Activated CD8-positive, alpha-beta memory T cell treated with anti-CD3 and anti-CD28 coated beads, Interleukin-2, amount 50 U/mL, for 1 hour (primary cell): ENCODE measurements around the gene CCDC116.
"Not testable (repeated sequence)": the region's sequence is repeated elsewhere in the genome, so short reads cannot be mapped to it uniquely, and the experiment has no call there.

Experiments
- DNase-seq: peaks from one replicate; pipeline ENCODE4 v3.0.0-alpha.2; 2020; ENCODE audit errors: extremely low read depth

CCDC116 gene, protein sequence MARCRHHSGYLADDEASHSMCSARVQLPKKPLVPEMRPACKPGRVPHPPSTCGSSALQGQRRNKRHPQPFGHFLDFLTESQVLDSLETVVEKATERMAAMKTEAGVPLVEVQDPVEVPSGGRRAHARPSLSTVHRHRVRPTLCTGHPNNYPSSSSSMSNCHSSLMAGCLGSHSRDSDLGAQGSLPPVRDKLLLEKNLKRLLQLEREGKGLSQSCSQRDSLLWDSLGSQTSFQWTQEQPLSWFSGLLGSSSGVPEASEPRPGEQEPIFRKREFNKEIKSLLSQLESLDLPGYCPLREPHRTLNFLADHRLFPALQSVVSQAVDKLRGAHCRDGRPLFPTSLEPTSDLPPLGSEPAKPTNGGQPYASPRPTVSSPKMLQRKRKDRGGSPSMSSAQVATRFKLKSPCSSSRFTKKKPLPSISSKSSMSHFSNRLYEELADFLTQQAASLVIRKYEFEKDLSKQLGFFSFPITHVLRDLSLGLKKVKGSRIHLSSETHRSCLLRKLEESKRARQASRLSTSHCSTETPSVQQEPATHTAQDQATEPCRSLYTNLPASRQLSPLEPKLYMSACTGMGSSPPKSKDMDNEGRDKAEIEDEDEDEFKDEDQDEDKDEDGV

DNA sequence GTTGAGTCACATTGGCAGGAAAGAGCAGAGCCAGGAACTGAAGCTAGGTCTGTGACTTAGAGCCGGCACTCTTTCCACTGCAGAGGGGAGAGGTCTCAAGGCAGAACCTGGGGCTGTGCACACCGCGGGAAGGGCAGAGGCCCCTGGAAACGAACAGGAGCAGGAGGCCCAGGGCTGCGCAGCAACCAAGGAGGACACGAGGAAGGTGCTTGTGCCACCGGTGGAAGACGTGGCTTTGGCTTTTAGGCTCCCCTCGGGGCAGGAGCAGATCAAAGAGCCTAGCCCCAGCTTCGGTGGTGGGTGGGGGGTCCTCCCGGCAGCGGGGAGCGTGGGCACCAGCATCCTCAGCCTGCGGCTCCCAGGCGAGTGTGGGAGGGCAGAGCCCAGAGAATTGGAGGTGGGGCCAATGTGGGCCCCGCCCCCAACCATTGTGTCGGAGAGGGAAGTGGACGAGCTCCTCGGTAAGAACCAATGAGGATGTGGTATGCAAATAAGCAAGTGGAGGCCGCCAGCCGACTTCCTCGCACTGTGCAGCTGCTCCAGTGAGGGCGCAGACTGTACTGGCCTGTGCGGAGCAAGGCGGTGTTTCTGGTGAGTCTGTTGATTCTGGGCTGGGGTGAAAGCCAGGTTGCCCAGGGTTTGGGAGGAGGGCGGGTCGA, at the start of gene CCDC116:
Gene CCDC116, plus strand, starts transcription at position 524 of the 659 bp plus-strand sequence. CDS start 422 bp downstream, outside the sequence.
- no peak for DNase-seq

- DNase-seq: no peak
Observed at GRCh38 chr22:21582801-21583740, 49.5 kb upstream of the CCDC116 start.

DNA sequence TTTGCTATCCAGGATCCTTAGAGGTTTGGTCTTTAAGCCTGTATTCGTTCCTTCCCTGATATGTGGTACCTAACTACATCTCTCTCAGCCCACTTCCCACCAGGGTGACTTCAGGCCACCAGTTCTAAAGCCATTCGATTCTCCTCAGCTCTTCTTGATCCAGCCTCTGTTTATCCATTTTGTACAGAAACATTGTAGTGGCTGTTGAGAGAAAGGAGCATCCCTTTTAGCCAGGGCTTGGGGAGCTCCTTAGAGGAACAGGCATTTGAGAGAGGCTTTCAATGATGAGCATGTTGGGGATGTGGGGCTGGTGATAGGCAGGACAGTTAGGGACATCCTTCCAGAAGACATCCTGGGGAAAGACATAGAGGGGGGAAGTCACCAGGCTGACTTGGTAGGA, 47.2 kb upstream of the CCDC116 start:
- no peak for DNase-seq

- no peak for DNase-seq
Observed at GRCh38 chr22:21587803-21588611, 44.6 kb upstream of the CCDC116 start.

DNA sequence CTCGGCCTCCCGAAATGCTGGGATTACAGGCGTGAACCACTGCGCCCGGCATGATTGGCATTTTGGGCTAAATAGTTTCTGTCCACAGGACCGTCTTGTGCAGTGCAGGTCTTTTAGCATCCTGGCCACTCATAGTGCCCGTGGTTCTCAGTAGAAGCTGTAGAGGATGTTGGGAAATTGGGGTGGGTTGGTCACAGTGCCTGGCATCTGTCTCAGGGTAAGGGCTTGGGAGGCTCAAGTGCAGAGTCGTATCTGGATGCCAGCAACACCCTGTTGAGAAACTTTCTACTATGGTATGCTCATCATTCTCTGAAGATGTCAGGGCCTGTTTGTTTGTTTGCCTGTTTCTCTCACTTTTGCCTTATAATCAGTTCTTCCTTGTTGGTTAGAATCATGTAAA, 43.2 kb upstream of the CCDC116 start:
- DNase-seq: no peak

DNA sequence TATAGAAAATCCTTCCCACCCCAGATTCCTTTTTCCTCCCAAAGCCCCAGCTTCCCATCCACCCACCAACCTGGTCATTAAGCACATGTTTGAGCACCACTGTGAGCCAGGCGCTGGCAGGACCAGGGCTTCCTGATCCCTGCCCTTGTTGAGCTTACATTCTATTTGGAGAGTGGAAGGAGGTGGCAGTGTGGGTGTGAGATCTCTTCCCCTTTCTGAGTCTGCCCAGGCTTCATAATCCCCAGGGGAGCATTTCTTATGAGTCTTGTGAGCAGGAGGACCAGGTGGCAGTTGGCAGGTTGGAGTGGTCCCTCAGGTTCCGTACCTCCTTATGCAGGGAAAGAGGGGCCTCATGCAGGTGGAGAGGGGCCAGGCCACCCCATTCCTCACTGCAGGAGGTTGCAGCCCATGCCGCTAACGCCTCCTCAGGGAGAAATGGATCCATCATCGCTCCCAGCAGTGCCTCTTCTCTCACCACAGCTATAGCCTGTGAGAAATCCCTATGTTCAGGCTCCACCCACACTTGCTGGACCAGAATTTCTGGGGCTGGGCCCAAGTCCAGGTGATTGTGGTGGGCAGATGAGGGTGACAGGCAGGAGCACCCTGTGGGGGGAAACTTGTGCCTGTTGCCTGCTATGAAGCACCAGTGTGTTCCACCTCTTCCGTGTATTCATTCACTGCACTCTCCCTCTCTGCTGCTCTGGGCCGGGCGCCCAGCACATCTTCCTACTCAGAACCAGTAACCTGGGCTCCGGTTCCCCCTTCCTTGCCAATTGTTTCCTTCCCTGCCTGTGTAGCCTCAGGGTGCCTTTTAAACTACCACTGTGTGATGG, 41.5 kb upstream of the CCDC116 start:
- DNase-seq: no peak

DNA sequence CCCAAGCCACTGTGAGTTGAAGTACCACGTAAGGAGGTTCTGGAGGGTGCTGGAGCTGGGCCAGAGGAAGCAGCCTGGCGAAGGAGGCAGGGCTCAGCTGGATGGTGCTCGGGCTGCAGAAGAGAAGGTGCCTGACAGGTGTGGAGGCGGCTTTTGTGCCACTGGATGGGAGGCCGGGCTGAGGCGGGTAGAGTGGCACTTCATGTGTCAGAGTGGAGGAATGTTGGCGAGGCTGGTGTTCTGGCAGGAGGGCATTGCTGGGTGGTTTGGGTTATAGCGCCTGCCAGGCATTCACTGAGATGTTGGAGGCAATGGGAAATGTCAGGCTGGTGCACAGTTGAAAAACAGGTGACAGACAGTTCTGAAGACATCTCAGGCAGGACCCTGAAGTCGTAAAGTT, 40.9 kb upstream of the CCDC116 start:
- no peak for DNase-seq

DNA sequence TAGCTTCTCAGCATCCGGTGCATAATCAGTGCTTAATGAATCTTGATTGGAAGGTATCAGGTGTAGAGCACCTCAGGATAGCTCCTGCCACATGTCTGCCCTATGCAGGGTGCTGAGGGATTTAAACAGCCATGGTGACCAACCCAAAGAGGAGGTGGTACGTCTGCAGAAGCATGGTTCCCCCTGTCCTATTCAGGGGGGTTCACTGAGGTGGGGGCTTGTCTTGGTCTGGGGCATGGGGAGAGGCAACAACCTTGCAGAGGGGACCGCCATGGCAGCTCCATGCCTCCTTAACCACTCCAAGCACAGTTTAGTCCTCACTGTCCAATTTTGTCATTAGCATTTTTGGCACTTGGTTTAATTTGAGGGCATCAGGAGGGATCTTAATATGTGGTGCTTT, 40.1 kb upstream of the CCDC116 start:
- no peak for DNase-seq

GRCh38 chr22:21593406-21594232, 38.9 kb upstream of the CCDC116 start:
- no peak for DNase-seq

DNA sequence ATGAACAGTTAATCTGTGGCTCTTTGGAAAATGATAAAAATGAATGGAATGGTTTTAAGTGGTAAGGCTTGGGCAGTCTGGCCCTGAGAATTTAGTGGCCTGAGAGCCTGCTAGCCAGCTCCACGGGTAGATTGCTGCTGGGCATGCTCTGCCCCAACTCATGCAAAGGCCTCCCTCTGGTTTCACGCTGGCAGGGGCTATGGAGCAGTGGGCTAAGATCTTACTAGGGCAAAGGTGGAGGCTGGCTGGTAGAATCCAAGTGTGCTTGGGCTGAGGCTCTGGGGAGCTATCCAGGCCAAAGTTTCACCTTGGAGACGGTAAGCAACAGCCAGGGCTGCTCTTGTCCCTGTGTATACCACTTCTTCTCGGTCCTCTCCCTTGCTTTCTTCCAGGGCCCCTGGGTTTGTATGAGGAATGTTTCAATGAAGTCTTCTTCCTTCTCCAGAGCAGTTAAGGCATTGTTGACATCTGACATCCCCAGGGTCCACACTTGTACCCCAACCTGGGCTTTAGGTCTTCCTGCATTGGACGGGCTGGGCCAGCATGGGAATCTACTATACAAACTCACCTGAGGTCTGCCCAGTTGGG, 37.6 kb upstream of the CCDC116 start:
- no peak for DNase-seq

DNA sequence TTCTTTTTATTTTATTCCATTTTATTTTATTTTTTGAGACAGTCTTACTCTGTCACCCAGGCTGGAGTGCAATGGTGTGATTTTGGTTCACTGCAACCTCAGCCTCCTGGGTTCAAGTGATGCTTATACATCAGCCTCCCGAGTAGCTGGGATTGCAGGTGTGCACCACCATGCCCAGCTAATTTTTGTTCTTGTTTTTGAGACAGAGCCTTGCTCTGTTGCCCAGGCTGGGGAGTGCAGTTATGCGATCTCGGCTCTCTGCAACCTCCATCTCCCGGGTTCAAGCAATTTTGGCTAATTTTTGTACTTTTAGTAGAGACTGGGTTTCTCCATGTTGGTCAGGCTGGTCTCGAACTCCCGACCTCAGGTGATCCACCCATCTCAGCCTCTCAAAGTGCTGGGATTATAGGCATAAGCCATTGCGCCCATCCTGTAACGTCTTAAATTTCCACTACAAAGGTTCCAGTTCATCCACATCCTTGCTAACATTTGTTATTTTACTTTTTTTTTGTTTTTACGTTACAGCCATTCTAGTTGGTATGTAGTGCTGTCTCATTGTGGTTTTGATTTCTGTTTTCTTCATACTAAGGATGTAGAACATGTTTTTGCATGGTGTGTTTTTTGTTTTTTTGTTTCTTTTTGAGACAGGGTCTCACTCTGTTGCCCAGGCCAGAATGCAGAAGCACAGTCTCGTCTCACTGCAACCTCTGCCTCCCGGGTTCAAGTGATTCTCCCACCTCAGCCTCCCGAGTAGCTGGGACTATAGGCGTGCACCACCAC, 36.0 kb upstream of the CCDC116 start:
- not testable (repeated sequence) for DNase-seq

DNA sequence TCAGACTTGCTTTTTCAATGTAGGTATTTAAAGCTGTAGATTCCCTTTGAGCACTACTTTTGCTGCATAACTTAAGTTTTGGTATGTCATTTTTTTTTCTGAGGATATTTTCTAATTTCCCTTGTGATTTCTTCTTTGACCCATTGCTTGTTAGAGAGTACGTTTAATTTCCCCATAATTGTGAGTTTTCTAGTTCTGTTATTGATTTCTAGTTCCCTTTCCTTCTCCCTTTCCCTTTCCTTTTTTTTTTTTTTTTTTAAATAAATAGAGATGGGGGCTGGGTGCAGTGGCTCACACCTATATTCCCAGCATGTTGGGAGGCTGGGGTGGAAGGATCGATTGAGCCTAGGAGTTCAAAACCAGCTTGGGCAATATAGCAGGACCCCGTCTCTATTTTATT, 34.3 kb upstream of the CCDC116 start:
- DNase-seq: no peak

- no peak for DNase-seq
Observed at GRCh38 chr22:21599053-21599893, 33.3 kb upstream of the CCDC116 start.

- DNase-seq: no peak
Observed at GRCh38 chr22:21602579-21602978, 30.0 kb upstream of the CCDC116 start.

DNA sequence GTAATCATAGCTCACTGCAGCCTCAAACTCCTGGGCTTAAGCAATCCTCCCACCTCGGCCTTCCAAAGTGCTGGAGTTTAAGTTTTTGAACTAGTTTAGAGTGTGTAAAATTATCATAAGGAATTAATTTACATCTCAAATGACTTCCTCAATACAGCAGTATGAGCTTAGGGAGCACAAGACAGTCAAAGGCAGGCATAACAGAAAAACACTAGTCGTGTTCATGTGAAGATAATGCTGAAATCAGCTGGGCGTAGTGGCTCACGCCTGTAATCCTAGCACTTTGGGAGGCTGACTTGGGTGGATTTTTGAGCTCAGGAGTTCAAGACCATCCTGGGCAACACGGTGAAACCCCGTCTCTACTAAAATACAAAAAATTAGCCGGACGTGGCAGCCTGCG, 28.6 kb upstream of the CCDC116 start:
- no peak for DNase-seq

DNA sequence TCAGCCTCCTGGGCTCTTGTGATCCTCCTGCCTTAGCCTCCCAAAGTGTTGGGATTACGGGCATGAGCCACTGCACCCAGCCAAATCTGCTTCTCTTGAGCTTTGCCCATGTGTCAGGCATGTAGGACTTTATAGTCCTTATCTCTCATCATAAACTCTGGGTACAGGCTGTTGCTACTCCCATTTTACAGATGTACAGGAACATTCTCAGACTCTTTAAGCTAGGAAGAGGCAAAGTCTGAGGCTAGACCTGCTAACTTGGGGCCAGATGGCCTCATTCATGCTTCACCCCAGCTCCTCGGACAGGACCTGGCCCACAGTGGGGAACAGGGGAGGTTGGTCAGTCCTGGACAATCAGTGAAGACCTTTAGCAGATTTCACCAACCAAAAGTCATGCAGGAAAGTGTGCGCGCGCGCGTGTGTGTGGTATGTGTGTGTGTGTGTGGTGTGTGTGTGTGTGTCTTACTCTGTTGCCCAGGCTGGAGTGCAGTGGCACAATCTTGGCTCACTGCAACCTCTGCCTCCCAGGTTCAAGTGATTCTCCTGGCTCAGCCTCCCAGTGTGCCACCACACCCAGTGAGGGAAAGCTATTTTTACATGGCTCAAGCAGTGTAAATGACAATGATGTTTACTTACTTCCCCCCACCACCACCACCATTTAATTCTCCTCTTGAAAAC, 26.5 kb upstream of the CCDC116 start:
- DNase-seq: no peak
